RWPE2 (cell line): ENCODE results near the gene PIK3CB.

Experiments used
- ATAC-seq: fragments of 200-7000 bp; cut with Tn5 transposase; 3 replicates; pipeline ENCODE4 v1.9.1; 2021; ENCODE audit warnings: low read depth
- DNase-seq: peaks from one replicate; pipeline ENCODE4 v3.0.0-alpha.2; 2020; ENCODE audit warnings: low spot score
- H3K27ac ChIP-seq: fragments of 450-650 bp; 2 replicates; pipeline ENCODE4 v1.5.1; 2017; ENCODE audit warnings: mild to moderate bottlenecking; ENCODE audit not compliant: poor library complexity, severe bottlenecking
- H3K27me3 ChIP-seq: fragments of 250-450 bp; sonication (Bioruptor Pico); 2 replicates; pipeline ENCODE4 v1.5.1; 2021; ENCODE audit warnings: mild to moderate bottlenecking, moderate library complexity; ENCODE audit not compliant: insufficient read depth, poor library complexity, severe bottlenecking
- H3K36me3 ChIP-seq: fragments of 250-450 bp; sonication (Bioruptor Pico); 2 replicates; pipeline ENCODE4 v1.5.1; 2020; ENCODE audit warnings: low read depth, mild to moderate bottlenecking, moderate library complexity
- H3K4me1 ChIP-seq: fragments of 250-450 bp; sonication (Bioruptor Pico); 2 replicates; pipeline ENCODE4 v1.5.1; 2021; ENCODE audit warnings: mild to moderate bottlenecking, moderate library complexity; ENCODE audit not compliant: insufficient read depth, poor library complexity, severe bottlenecking
- H3K4me3 ChIP-seq: fragments of 250-450 bp; sonication (Bioruptor Pico); 2 replicates; pipeline ENCODE4 v1.5.1; 2021; ENCODE audit warnings: mild to moderate bottlenecking, moderate library complexity; ENCODE audit not compliant: severe bottlenecking
- H3K9me3 ChIP-seq: fragments of 250-450 bp; sonication (Bioruptor Pico); 2 replicates; pipeline ENCODE4 v1.5.1; 2021; ENCODE audit warnings: mild to moderate bottlenecking, moderate library complexity; ENCODE audit not compliant: severe bottlenecking
- TF ChIP-seq, protein P1 (sequence below): fragments of 450-650 bp; IDR thresholded peaks from one replicate; pipeline ENCODE4 v1.5.1; 2017; ENCODE audit warnings: mild to moderate bottlenecking, moderate library complexity; ENCODE audit not compliant: poor library complexity, severe bottlenecking

PIK3CB gene

DNA sequence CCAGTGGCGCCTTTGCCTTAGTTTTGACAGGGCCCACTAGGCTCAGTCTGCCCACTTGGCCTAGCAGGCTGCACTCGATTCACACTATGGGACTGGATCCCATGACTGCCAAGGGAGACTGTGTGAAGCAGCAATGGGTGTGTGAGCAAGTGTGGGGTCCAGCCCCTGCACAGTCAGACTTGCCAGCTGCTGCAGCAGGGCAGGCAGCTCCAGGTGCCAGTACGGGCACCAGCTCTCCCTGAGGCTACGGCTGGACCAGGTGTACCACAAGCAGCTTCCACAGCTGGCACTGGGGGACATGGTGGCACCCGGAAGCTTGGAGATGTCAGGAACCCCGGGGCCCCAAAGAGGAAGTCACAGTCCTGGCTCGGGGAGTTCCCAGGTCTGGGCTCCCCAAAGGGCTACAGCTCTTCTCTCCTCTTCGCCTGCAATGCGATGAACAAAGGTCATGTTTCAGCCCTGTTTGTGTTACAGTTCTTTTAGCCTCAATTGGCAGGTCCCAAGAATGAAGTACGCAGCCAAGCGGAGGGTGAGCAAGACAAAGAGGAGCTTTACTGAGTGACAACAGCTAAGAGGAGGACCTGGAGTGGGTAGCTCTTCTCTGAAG, 67.1 kb downstream of the PIK3CB start:
- Histone ChIP-seq H3K4me3 (no peak overlapping the region), H3K9me3 (peaks cover 5% of the 10 kb centered on the region), H3K27ac (no peak overlapping the region), H3K27me3 (no peaks in the 10 kb centered on the region), H3K36me3 (no peaks in the 10 kb centered on the region; the same call in 1 of the 2 replicates), H3K4me1 (peaks cover 10% of the 10 kb centered on the region)
- TF ChIP-seq, protein P1, sequence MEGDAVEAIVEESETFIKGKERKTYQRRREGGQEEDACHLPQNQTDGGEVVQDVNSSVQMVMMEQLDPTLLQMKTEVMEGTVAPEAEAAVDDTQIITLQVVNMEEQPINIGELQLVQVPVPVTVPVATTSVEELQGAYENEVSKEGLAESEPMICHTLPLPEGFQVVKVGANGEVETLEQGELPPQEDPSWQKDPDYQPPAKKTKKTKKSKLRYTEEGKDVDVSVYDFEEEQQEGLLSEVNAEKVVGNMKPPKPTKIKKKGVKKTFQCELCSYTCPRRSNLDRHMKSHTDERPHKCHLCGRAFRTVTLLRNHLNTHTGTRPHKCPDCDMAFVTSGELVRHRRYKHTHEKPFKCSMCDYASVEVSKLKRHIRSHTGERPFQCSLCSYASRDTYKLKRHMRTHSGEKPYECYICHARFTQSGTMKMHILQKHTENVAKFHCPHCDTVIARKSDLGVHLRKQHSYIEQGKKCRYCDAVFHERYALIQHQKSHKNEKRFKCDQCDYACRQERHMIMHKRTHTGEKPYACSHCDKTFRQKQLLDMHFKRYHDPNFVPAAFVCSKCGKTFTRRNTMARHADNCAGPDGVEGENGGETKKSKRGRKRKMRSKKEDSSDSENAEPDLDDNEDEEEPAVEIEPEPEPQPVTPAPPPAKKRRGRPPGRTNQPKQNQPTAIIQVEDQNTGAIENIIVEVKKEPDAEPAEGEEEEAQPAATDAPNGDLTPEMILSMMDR = no peak
- no peak for DNase-seq
- no peak for ATAC-seq

DNA sequence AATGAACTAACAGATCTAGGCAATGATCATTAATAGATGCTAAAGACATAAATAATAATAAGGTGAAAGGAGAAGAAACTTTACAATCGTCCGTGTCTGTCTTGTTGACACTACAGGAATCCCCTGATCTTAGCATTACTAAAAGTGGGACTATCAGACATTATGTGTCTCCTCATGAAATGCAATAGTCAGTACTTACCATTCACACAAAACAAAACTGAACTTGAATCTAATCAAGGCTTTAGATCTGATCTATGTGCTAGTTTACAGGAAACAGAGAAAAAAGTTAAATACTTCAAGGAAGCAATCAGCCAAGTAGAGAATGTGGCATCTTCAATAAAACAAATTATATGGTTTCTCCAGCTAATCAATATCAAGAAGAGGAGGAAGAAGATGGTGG, 73.7 kb downstream of the PIK3CB start:
- Histone ChIP-seq H3K4me1 (peaks cover 10% of the 10 kb centered on the region), H3K4me3 (no peak overlapping the region), H3K27me3 (no peaks in the 10 kb centered on the region), H3K27ac (no peak overlapping the region), H3K9me3 (no peaks in the 10 kb centered on the region), H3K36me3 (no peaks in the 10 kb centered on the region; the same call in 1 of the 2 replicates)
- no peak for ATAC-seq
- TF ChIP-seq, protein P1 = no peak
- DNase-seq = no peak

DNA sequence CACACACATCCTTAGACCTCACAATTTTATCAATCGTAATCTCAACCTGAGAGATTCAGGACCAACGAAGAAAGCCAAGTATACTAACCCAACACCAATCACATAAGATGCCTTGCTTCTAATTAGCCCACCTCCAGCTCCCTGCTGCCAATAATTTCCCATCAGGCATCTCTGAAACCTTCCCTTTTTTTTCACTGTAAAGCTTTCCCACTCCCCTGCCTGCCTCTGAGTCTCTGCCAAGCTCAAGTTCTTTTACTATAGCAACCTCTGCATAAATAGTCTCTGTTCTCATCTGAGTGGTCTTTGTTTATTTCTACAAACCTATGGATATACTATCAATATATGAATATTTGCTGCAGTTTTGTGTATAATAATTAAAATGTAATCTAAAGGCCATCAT, 86.5 kb downstream of the PIK3CB start:
- H3K4me1 ChIP-seq = no peaks in the 10 kb centered on the region
- no peak for DNase-seq
- no peaks in the 10 kb centered on the region for H3K27me3 ChIP-seq
- no peaks in the 10 kb centered on the region for H3K9me3 ChIP-seq
- H3K27ac ChIP-seq = no peak overlapping the region
- no peak overlapping the region for H3K4me3 ChIP-seq
- 0 out of 2 replicates have a peak, but pooled peaks cover 3% of the 10 kb centered on the region for H3K36me3 ChIP-seq
- TF ChIP-seq, protein P1 = no peak
- no peak for ATAC-seq

DNA sequence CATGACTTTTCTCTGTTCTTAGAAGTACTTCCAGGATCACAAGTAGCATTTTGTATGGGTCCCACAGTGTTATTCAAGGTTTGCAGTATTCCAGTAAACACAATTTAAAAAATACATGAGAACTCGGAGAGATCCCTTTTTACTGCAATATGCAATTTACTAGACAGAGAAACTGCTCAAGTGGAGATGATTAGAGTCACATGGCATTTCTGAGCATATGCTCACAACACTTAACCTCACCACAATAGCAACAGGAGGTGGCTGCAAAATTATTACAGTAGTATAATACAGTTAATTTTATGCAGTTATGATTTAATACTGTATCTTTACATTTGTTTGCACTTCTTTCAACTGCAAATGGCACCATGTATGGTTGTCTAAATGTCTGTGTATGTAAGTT, 87.5 kb downstream of the PIK3CB start:
- H3K27ac ChIP-seq = no peak overlapping the region
- DNase-seq (no peak), ATAC-seq (no peak)
- H3K36me3 ChIP-seq = peaks cover under 1% of the 10 kb centered on the region; the same call in 1 of the 2 replicates
- H3K4me1 ChIP-seq = no peaks in the 10 kb centered on the region
- H3K4me3 ChIP-seq = no peak overlapping the region
- TF ChIP-seq, protein P1 = no peak
- no peaks in the 10 kb centered on the region for H3K9me3 ChIP-seq
- no peaks in the 10 kb centered on the region for H3K27me3 ChIP-seq

DNA sequence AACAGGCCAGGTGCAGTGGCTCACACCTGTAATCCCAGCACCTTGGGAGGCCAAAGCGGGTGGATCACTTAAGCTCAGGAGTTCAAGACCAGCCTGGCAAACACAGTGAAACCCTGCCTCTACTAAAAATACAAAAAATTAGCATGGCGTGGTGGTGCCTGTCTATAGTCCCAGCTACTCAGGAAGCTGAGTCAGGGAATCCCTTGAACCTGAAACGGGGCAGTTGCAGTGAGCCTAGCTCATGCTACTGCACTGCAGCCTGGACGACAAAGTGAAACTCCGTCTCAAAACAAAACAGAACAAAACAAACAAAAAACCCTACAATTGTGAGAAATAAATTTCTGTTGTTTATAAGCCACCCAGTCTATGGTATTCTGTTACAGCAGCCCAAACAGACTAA, 94.7 kb downstream of the PIK3CB start:
- TF ChIP-seq, protein P1 = no peak
- no peak overlapping the region for H3K4me3 ChIP-seq
- ATAC-seq = no peak

More for the DNA sequence above, 94.7 kb downstream of the PIK3CB start:
- Histone ChIP-seq H3K4me1 (no peaks in the 10 kb centered on the region), H3K27me3 (no peaks in the 10 kb centered on the region), H3K36me3 (peaks cover 7% of the 10 kb centered on the region; the same call in 1 of the 2 replicates), H3K9me3 (no peaks in the 10 kb centered on the region), H3K27ac (no peak overlapping the region)
- DNase-seq = no peak
